HG03439 (cell line): ENCODE data around the gene MATK.

ENCODE experiments used
- ATAC-seq: cut with Tn5 transposase; IDR thresholded peaks from one replicate; pipeline ENCODE4 v1.9.1; 2021; ENCODE audit warnings: mild to moderate bottlenecking, moderate library complexity; ENCODE audit not compliant: unreplicated experiment

MATK gene

GRCh38 chr19:3785938-3786824, at the start of gene MATK:
Gene MATK (minus strand): TSS chr19:3786381. CDS start chr19:3785135, 1,246 bp downstream.
- no peak for ATAC-seq

GRCh38 chr19:3835055-3835435, 48.9 kb upstream of the MATK start:
- no peak for ATAC-seq

GRCh38 chr19:3834349-3835054, 48.3 kb upstream of the MATK start:
- no peak for ATAC-seq

GRCh38 chr19:3833578-3834348, 47.6 kb upstream of the MATK start:
- ATAC-seq, result no peak

DNA sequence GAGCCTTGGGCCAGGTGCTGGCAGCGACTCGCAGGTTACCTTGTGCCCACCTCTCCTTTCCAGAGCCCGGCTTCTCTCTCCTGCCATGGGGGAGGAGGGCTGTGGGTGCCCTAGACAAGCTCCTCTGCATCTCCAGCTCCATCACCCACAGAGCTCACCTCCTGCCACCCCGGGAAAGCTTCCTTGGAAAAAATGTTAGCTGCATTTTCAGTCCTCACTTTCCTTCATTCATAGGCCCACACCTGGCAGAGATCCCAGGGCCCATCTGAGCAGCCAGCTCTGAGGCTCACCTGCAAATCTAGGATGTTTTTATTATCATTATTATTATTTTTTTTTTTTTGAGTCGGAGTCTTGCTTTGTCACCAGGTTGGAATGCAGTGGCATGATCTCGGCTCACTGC, 45.8 kb upstream of the MATK start:
- no peak for ATAC-seq

GRCh38 chr19:3831601-3832000, 45.4 kb upstream of the MATK start:
- ATAC-seq, result no peak

GRCh38 chr19:3830621-3831589, 44.7 kb upstream of the MATK start:
- ATAC-seq, result no peak

DNA sequence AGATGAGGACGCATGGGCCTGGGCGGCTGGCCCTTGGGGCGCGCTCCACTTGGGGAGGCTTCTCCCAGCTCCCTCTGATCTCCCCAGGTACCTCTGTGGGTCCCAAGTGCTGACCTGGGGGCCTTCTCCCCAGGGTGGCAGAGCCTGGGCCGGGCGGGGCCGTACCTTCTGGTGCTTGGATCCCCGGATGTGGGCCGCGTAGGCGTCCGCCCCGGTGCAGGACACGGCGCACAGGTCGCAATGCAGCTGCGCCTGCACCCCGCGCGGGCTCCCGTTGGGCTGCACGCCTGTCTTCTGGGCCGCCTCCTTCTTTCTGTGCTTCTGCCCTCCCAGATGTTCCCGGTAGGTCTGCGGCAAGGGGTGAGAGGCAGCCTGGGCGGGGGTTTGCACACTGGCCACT, 41.1 kb upstream of the MATK start:
- ATAC-seq, result no peak

DNA sequence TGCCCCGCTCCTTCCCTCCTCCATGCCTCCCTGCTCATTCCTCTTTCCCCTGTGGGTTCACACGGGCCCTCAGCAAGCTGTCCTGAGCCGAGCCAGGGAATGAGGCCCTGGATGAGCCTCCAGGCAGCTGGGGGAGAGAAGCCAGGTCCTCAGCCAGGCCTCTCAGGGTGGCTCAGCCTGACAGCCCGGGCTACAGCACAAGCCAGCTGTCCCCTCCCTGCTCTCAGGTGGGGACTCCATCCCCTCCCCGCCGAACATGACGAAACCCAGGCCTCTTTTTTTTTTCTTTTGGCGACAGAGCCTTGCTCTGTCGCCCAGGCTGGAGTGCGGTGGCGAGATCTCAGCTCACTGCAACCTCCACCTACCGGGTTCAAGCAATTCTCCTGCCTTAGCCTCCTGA, 40.0 kb upstream of the MATK start:
- no peak for ATAC-seq

- no peak for ATAC-seq
Observed at GRCh38 chr19:3825286-3825956, 39.2 kb upstream of the MATK start.

DNA sequence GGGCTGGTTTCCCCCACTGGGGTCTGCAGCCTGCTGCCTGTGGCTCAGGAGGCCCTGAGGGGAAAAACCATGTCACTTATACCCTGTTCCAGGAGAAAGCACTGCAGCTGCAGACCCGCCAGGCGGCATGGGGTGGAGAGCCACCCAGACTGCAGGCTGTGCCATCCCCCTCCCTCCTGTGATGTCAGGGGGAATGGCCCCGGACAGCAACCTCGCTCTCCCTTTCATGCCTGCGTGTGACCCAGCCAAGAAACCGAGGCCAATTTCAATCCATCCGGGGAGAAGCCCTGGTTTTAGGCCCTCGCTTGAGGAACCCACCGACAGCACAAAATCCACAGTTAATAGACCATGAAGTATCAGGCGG, 37.2 kb upstream of the MATK start:
- no peak for ATAC-seq

DNA sequence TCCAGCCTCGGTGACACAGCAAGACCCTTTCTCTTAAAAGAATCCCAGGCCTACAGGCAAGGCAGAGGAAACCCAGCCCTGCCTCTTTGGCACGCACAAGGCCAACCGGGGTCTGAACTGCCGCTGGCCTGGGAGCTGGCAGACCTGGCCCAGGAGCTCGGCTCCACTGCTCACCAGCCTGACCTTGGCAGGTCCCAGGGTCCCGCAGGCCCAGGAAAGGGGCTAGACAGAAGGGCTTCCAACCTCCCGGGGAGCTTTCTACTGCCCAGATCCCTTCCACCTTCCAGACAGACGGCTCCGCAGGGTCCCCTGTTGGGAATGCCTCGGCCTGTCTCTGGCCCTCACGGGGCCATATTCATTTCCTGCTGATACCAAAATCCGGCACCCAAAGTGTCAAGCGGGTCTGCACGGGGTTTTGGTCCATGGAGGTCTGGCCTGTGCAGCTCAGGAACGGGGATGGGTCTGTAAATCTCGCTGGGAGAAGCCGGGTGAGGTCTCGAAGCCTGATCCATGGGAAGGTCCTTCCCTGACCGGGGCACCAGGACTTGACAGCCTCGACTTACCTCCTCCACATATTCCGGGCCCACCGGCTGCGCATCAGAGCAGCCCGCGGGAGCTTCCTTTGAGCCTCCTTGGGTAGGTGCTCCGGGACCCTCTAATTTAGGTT, 36.6 kb upstream of the MATK start:
- no peak for ATAC-seq

DNA sequence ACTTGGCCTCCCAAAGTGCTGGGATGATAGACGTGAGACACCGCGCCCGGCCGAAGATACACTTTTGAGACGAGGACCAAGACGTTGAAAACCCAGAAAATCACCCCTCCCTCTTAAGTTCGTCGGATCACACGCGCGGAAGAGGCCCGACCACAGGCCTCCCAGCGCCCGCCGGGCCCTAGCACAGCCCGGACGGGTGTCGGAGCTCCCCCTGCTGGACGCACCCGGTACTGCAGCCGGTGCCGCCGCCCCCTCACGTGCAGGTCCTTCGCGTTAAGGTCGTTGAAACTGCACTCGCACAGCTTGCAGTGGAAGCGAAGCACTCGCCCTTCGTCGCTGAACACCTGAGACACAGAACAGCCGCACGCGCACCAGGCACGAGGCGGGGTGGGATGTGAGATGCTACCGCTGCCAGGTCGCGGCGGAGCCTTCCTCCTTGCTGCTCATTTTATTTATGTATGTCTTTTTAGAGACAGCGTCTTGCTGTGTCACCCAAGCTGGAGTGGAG, 35.7 kb upstream of the MATK start:
- no peak for ATAC-seq

DNA sequence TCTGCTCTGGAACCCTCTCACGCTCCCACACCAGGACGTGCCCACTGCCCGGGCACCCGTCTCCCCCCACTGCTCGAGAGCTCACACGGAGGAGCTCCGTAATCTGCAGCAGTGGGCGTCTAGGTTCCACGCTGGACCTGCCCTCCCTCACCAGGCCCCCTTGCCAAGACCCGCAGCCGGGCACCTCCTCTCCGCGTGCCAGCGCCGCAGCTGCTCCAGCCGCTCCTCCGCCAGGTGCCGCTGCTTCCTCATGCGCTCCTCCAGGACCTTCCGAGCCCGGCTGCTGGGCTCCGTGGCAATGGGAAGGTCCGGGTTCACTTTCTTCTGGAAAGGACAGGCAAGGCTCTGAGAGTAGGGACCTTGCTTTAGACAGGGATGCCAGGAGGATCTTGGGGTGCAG, 35.0 kb upstream of the MATK start:
- no peak for ATAC-seq

DNA sequence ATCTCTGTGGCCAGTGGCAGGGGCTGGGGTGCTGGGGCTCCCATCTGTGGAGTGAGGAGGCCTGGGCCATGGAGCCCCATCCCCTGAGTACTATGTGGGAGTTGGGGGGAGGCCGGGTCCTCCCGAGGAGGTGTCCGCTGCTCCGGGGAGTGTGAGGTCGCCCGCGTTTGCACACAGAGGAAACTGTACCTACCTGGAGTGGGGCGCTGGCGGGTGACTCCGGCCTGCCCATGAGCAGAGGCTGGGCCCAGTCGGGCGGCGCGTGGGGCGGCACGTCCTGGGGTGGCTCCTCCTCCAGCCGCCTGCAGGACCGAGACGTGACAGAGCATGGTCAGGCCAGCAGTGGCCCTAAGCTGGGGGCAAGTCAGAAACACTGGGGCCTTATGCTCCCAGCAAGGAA, 33.8 kb upstream of the MATK start:
- ATAC-seq, result no peak

- ATAC-seq, result no peak
Observed at GRCh38 chr19:3818918-3819317, 32.7 kb upstream of the MATK start.

DNA sequence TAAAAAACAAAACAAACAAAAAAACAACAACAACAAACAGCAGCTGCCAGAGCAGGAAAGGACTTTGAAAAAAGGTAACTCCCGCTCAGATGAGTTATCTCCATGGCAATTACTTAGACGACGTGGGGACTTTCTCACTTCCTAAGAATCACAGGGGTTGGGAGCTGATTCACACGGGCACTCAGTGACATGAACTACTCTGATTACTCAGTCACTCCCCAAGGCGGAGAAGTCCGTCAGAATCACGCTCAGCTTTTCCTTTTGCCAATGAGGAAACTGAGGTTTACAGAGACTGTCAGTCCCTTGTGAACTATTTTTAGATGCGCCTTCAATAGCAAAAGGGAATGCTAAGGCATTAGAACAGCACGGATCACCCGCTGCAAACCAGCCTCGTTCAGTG, 32.3 kb upstream of the MATK start:
- no peak for ATAC-seq

DNA sequence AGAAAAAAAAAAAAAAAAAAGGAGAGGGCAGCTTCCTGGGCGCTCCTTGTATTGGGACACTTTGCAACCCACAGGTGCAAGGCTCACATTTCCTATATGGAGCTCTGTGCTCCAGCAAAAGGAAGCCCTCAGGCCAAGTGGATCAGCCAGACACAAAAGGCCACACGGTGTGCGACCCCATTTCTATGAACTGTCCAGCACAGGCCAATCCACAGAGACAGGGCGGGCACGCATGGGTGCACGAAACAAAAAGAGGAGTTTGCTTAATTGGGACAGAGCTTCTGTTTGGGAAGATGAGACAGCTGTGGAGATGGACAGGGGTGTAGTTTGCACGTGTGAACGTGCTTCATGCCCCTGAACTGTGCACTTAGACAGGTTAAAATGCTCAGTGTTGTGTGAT, 31.6 kb upstream of the MATK start:
- no peak for ATAC-seq

DNA sequence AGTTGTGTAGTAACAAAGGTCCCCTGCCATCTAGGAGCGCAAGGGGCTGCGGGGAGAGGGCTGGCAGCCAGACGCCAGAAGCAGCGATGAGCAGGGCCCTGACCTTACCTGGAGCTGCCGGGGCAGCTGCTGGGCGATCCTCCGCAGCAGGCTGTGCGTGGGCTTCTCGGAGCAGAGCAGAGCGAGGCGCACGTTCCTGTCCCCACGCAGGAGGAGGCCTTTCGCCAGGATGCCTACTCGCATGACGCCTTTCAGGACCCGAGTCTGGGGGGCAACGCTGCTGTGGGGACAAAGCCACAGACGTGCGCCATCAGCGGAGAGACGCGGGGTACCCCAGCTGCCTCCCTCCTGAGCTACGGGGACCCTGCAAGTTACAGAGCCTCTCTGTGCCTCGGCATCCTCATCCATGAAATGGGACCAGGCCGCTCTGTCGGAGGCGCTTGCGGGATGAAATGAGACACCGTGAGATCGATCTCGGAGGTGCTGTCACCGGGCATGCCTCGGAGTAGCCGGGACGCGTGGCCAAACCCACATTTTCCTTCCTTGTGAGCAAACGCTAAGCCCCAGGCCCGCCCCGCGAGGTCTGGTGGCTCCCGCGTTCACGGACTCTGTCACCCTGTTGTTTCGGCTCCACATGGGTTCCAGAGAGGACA, 30.5 kb upstream of the MATK start:
- no peak for ATAC-seq
